Activated CD8-positive, alpha-beta T cell treated with anti-CD3 and anti-CD28 coated beads for 36 hours (primary cell): ENCODE data around the gene SLC13A4. TPM values are rescaled to one million over a fixed set of nuclear protein-coding genes. Genes with fewer than 3 reads are reported as not detected.
A peak's percentile ranks its signal among the peaks of the same experiment; 100 is the strongest.

Source experiments
- ATAC-seq: fragments of 200-7000 bp; cut with Tn5 transposase; one replicate; pipeline ENCODE4 v1.10.0; 2021; ENCODE audit warnings: mild to moderate bottlenecking, moderate library complexity
- CTCF ChIA-PET: fragments of 350-600 bp; sonication (Branson Sonifier 250); formaldehyde crosslinking; loops from one replicate; lab custom pipeline; 2021; ENCODE audit warnings: antibody characterized with exemption; lab: Charles Lee
- POLR2A ChIA-PET: fragments of 350-600 bp; sonication (Branson Sonifier 250); formaldehyde crosslinking; loops from one replicate; lab custom pipeline; 2021; ENCODE audit warnings: antibody characterized with exemption; lab: Charles Lee
- DNase-seq: peaks from one replicate; pipeline ENCODE4 v3.0.0-alpha.2; 2020
- H3K27ac Mint-ChIP-seq: one replicate; pipeline ENCODE4 v1.8.0; 2021; ENCODE audit warnings: mild to moderate bottlenecking, mixed read lengths
- H3K27me3 Mint-ChIP-seq: one replicate; pipeline ENCODE4 v1.8.0; 2021; ENCODE audit warnings: mixed read lengths
- H3K36me3 Mint-ChIP-seq: one replicate; pipeline ENCODE4 v1.8.0; 2021; ENCODE audit warnings: low read depth, mixed read lengths
- H3K4me1 Mint-ChIP-seq: one replicate; pipeline ENCODE4 v1.8.0; 2021; ENCODE audit warnings: low read depth, mixed read lengths
- H3K4me3 Mint-ChIP-seq: one replicate; pipeline ENCODE4 v1.8.0; 2021; ENCODE audit warnings: mild to moderate bottlenecking, moderate library complexity, mixed read lengths
- H3K9me3 Mint-ChIP-seq: one replicate; pipeline ENCODE4 v1.8.0; 2021; ENCODE audit warnings: mixed read lengths
- intact Hi-C: fragments of 100-400 bp; cut with micrococcal nuclease; formaldehyde crosslinking; loops from one replicate; pipeline ENCODE4 v1.10.0; 2022
- total RNA-seq, 2 experiments: library from RNA; stranded (reverse); gene quantifications; one replicate each; pipeline ENCODE4 v1.2.3, GENCODE V29; 2021
- TF ChIP-seq, protein P1 (sequence below): fragments of 200-600 bp; IDR thresholded peaks from one replicate; pipeline ENCODE4 v1.8.0; 2022; ENCODE audit warnings: antibody characterized with exemption, mild to moderate bottlenecking

The SLC13A4 gene
- total RNA-seq, 2 experiments from 2014 or later: not detected

GRCh38 chr7:135712182-135712782 lies 15.7 kb downstream of the SLC13A4 start:
- H3K27me3 Mint-ChIP-seq: no peaks in the 10 kb centered on the region
- no peaks in the 10 kb centered on the region for H3K9me3 Mint-ChIP-seq
- H3K27ac Mint-ChIP-seq: no peak overlapping the region
- ChIA-PET POLR2A (no interaction called here), CTCF (interaction anchor here (0.9 to 3.6 kb wide), 5 partner anchors 9 to 438 kb away, joined by 3 to 17 read pairs (median 3); no protein-coding TSS in a partner anchor)
- no peaks in the 10 kb centered on the region for H3K4me1 Mint-ChIP-seq
- intact Hi-C loops: no loop called here
- ATAC-seq: no peak
- H3K4me3 Mint-ChIP-seq: no peak overlapping the region
- TF ChIP-seq, protein P1, sequence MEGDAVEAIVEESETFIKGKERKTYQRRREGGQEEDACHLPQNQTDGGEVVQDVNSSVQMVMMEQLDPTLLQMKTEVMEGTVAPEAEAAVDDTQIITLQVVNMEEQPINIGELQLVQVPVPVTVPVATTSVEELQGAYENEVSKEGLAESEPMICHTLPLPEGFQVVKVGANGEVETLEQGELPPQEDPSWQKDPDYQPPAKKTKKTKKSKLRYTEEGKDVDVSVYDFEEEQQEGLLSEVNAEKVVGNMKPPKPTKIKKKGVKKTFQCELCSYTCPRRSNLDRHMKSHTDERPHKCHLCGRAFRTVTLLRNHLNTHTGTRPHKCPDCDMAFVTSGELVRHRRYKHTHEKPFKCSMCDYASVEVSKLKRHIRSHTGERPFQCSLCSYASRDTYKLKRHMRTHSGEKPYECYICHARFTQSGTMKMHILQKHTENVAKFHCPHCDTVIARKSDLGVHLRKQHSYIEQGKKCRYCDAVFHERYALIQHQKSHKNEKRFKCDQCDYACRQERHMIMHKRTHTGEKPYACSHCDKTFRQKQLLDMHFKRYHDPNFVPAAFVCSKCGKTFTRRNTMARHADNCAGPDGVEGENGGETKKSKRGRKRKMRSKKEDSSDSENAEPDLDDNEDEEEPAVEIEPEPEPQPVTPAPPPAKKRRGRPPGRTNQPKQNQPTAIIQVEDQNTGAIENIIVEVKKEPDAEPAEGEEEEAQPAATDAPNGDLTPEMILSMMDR: no peak
- H3K36me3 Mint-ChIP-seq: no peaks in the 10 kb centered on the region
- no peak for DNase-seq

DNA sequence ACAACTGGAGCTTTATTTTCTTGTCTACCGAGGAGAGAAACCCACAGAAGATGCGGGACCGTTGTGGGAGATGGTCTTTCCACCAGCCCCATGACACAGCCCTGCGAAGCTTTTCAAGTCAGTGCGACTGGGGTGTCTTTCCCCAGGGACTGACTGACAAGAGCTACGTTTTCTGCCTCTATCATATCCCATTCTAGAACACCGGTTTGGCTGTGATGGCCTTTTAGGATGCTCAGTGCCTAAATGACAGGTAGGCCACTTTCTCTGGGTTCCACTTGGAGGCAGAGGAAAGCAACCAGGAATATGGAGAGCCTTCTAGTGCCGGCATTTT lies 16.9 kb downstream of the SLC13A4 start:
- H3K27ac Mint-ChIP-seq: no peak overlapping the region
- H3K27me3 Mint-ChIP-seq: no peaks in the 10 kb centered on the region
- H3K9me3 Mint-ChIP-seq: no peaks in the 10 kb centered on the region
- H3K36me3 Mint-ChIP-seq: no peaks in the 10 kb centered on the region
- POLR2A ChIA-PET: no interaction called here
- no peak overlapping the region for H3K4me3 Mint-ChIP-seq
- H3K4me1 Mint-ChIP-seq: no peaks in the 10 kb centered on the region
- DNase-seq: no peak
- CTCF ChIA-PET: interaction anchor here (0.7 to 3.6 kb wide), 10 partner anchors 9 to 437 kb away, joined by 3 to 17 read pairs (median 4); partner anchors contain the start of gene SLC13A4
- TF ChIP-seq, protein P1: no peak
- intact Hi-C loops: no loop called here
- ATAC-seq: no peak

GRCh38 chr7:135710417-135711138 lies 17.4 kb downstream of the SLC13A4 start:
- TF ChIP-seq, protein P1: peak; percentile 73
- Mint-ChIP-seq H3K27ac (no peak overlapping the region), H3K9me3 (no peaks in the 10 kb centered on the region), H3K27me3 (no peaks in the 10 kb centered on the region), H3K36me3 (no peaks in the 10 kb centered on the region), H3K4me3 (no peak overlapping the region), H3K4me1 (no peaks in the 10 kb centered on the region)
- DNase-seq: peak; percentile 9
- ATAC-seq: peak; percentile 71
- intact Hi-C loops: no loop called here
- POLR2A ChIA-PET: no interaction called here
- CTCF ChIA-PET: interaction anchor here (0.7 to 3.6 kb wide), 10 partner anchors 9 to 437 kb away, joined by 3 to 17 read pairs (median 6); partner anchors contain the start of gene SLC13A4

GRCh38 chr7:135709508-135709907 lies 18.5 kb downstream of the SLC13A4 start:
- intact Hi-C loops: no loop called here
- no peak for DNase-seq
- Mint-ChIP-seq H3K4me1 (no peaks in the 10 kb centered on the region), H3K27ac (no peak overlapping the region), H3K4me3 (no peak overlapping the region), H3K27me3 (no peaks in the 10 kb centered on the region), H3K9me3 (no peaks in the 10 kb centered on the region), H3K36me3 (no peaks in the 10 kb centered on the region)
- ChIA-PET POLR2A (no interaction called here), CTCF (interaction anchor here (1.4 to 2.8 kb wide), 3 partner anchors 10 to 37 kb away, joined by 6 to 13 read pairs (median 9); no protein-coding TSS in a partner anchor)
- TF ChIP-seq, protein P1: no peak
- no peak for ATAC-seq

DNA sequence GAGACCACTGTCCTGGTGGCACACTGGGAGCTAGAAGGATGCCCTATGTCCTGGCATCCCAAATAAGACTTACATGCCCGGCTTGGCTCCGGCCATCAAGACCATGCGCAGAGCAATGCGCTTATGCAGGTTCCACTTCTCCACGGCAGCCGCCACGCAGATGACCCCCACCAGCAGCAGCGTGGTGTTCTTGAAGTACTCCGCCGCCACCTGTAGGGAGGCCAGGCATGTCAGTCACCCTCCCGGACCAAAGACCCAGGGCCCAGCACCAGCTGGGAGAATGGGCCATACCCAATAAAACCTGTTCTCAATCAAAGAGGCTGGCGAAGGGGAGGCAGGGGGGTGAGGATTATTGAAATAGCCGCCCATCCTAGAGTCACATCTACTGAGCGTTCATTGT lies 19.9 kb downstream of the SLC13A4 start:
- Mint-ChIP-seq H3K4me3 (no peak overlapping the region), H3K27me3 (no peaks in the 10 kb centered on the region), H3K9me3 (no peaks in the 10 kb centered on the region), H3K4me1 (no peaks in the 10 kb centered on the region), H3K36me3 (no peaks in the 10 kb centered on the region), H3K27ac (no peak overlapping the region)
- DNase-seq: no peak
- ChIA-PET POLR2A (no interaction called here), CTCF (no interaction called here)
- intact Hi-C loops: no loop called here
- TF ChIP-seq, protein P1: no peak
- ATAC-seq: no peak
